Heart left ventricle (tissue), 13 donors: ENCODE measurements around the gene POMC.

Experiments used
- POLR2A ChIP-seq, 2 donors: fragments of 450-650 bp; IDR thresholded peaks; one replicate each; pipeline ENCODE4 v1.6.1; 2017; ENCODE audit warnings: antibody characterized with exemption in 2 of 2, mild to moderate bottlenecking in 2 of 2, moderate library complexity in 2 of 2
- TF ChIP-seq, protein P1 (sequence below), 12 donors: fragments of 200-600 bp; sonication (generic) in 4 of 12; IDR thresholded peaks; one replicate each; pipeline versions ENCODE4 v1.5.0 to v1.8.0; 2018 to 2022; ENCODE audit warnings: antibody characterized with exemption in 12 of 12, mild to moderate bottlenecking in 5 of 12
- donor health status: ischemic (EF 13 %, LVEDD 7.1; RV severe dilation, severe dysfunction).
- donor health status: DM: no; HTN: yes; CAD: no.
- donor health status: DM: no; HTN: no; CAD: no.
- donor health status: ischemic (EF 25% LVEDD 6.9; RV normal size, moderate dysfunction).
- donor health status: ischemic (EF 25% LVEDD 5.7; RV mildly dilated, moderate dysfunction).
- donor health status: ischemic (EF 35%, LVEDD 5.7; RV mildly dilated, moderate dysfunction).
- donor health status: nonischemic (EF 11% LVEDD 7.7; RV severe dilation, severe dysfunction).
- donor health status: DM: yes; HTN: yes; CAD: no.
- donor health status: PGD.
- donor health status: ischemic (EF 29% LVEDD 5.4; RV normal size, mild dysfunction).
- donor health status: nonischemic (EF 23%, LVEDD 6.1; RV moderate dilation, normal function).

- TF ChIP-seq, protein P1, sequence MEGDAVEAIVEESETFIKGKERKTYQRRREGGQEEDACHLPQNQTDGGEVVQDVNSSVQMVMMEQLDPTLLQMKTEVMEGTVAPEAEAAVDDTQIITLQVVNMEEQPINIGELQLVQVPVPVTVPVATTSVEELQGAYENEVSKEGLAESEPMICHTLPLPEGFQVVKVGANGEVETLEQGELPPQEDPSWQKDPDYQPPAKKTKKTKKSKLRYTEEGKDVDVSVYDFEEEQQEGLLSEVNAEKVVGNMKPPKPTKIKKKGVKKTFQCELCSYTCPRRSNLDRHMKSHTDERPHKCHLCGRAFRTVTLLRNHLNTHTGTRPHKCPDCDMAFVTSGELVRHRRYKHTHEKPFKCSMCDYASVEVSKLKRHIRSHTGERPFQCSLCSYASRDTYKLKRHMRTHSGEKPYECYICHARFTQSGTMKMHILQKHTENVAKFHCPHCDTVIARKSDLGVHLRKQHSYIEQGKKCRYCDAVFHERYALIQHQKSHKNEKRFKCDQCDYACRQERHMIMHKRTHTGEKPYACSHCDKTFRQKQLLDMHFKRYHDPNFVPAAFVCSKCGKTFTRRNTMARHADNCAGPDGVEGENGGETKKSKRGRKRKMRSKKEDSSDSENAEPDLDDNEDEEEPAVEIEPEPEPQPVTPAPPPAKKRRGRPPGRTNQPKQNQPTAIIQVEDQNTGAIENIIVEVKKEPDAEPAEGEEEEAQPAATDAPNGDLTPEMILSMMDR (IDR thresholded peaks at IDR 0.05) = no peak
- no peak for TF ChIP-seq POLR2A (IDR thresholded peaks at IDR 0.05)
These were observed 29.2 kb upstream of the POMC start for GRCh38 chr2:25197336-25198208.
